Measurements from ENCODE around the gene OVOL3.
"Not testable (repeated sequence)": the region's sequence is repeated elsewhere in the genome, so short reads cannot be mapped to it uniquely, and the experiment has no call there.

OVOL3 gene

GRCh38 chr19:36101550-36102327, 9.2 kb upstream of the OVOL3 start:
- no peak for DNase-seq

GRCh38 chr19:36103040-36103626, 7.8 kb upstream of the OVOL3 start:
- DNase-seq = no peak

- no peak for DNase-seq
Measured at GRCh38 chr19:36103842-36104552, 6.9 kb upstream of the OVOL3 start.

GRCh38 chr19:36106441-36106840, 4.5 kb upstream of the OVOL3 start:
- DNase-seq = no peak

- no peak for DNase-seq
Measured at GRCh38 chr19:36106991-36107390, 4.0 kb upstream of the OVOL3 start.

- no peak for DNase-seq
Measured at GRCh38 chr19:36108684-36109083, 2.3 kb upstream of the OVOL3 start.

GRCh38 chr19:36111200-36111539, 227 bp downstream of the OVOL3 start:
- no peak for DNase-seq

- DNase-seq = no peak
Measured at GRCh38 chr19:36112678-36113077, 1.7 kb downstream of the OVOL3 start.

GRCh38 chr19:36113425-36113824, 2.5 kb downstream of the OVOL3 start:
- DNase-seq = no peak

GRCh38 chr19:36113894-36114720, 3.2 kb downstream of the OVOL3 start:
- no peak for DNase-seq

- DNase-seq = peak; percentile 97
Measured at GRCh38 chr19:36114721-36115452, 3.9 kb downstream of the OVOL3 start, which contains the start of gene POLR2I. Gene POLR2I, minus strand, starts transcription at chr19:36114875. Its CDS starts 19 bp downstream, at chr19:36114856.

GRCh38 chr19:36115453-36116343, 4.8 kb downstream of the OVOL3 start, which contains the start of gene TBCB:
Gene TBCB, plus strand, starts transcription at chr19:36115468. Its CDS starts 93 bp downstream, at chr19:36115561.
- no peak for DNase-seq

- no peak for DNase-seq
Measured at GRCh38 chr19:36116344-36116637, 5.3 kb downstream of the OVOL3 start.

- no peak for DNase-seq
Measured at GRCh38 chr19:36120092-36120983, 9.4 kb downstream of the OVOL3 start.

- DNase-seq = no peak
Measured at GRCh38 chr19:36120984-36121358, 10.0 kb downstream of the OVOL3 start.

- DNase-seq = no peak
Measured at GRCh38 chr19:36121486-36122124, 10.7 kb downstream of the OVOL3 start.

- DNase-seq = no peak
Measured at GRCh38 chr19:36125557-36125956, 14.6 kb downstream of the OVOL3 start.

- DNase-seq = no peak
Measured at GRCh38 chr19:36128392-36128736, 17.4 kb downstream of the OVOL3 start.

- DNase-seq = not testable (repeated sequence)
Measured at GRCh38 chr19:36131221-36131620, 20.3 kb downstream of the OVOL3 start.

GRCh38 chr19:36134867-36135266, 23.9 kb downstream of the OVOL3 start:
- not testable (repeated sequence) for DNase-seq

All from NCI-H2107 (cell line).